DOHH2 (cell line): ENCODE data around the gene HMCN2.

ENCODE experiments used
- H3F3A ChIP-seq: fragments of 200-600 bp; sonication (generic), shearing (Covaris generic); 2 replicates; pipeline ENCODE4 v1.6.0; 2016; ENCODE audit warnings: antibody characterized with exemption, mild to moderate bottlenecking; ENCODE audit not compliant: control insufficient read depth, insufficient read depth
- H3K27ac ChIP-seq: fragments of 200-600 bp; sonication (generic); 2 replicates; pipeline ENCODE4 v1.5.1; 2014; ENCODE audit warnings: low read depth, mild to moderate bottlenecking, low read length, moderate library complexity
- H3K27me3 ChIP-seq: fragments of 200-600 bp; sonication (generic); 2 replicates; pipeline ENCODE4 v1.6.1; 2014; ENCODE audit warnings: mild to moderate bottlenecking, low read length, mixed read lengths; ENCODE audit not compliant: control insufficient read depth
- H3K36me3 ChIP-seq: fragments of 200-600 bp; sonication (generic); 2 replicates; pipeline ENCODE4 v1.6.1; 2014; ENCODE audit warnings: mild to moderate bottlenecking, low read length, moderate library complexity, mixed read lengths; ENCODE audit not compliant: control insufficient read depth
- H3K4me1 ChIP-seq: fragments of 200-600 bp; sonication (generic); 2 replicates; pipeline ENCODE4 v1.6.1; 2014; ENCODE audit warnings: mild to moderate bottlenecking, low read length, mixed read lengths; ENCODE audit not compliant: control insufficient read depth
- H3K4me2 ChIP-seq: fragments of 200-600 bp; sonication (generic); 2 replicates; pipeline ENCODE4 v1.6.0; 2014; ENCODE audit warnings: mild to moderate bottlenecking, low read length, moderate library complexity
- H3K4me3 ChIP-seq: fragments of 200-600 bp; sonication (generic); 2 replicates; pipeline ENCODE4 v1.5.1; 2014; ENCODE audit warnings: mild to moderate bottlenecking, low read length, mixed read lengths
- H3K79me2 ChIP-seq: fragments of 200-600 bp; sonication (generic); 2 replicates; pipeline ENCODE4 v1.6.1; 2014; ENCODE audit warnings: mild to moderate bottlenecking, low read length, mixed read lengths; ENCODE audit not compliant: control insufficient read depth
- H3K9me2 ChIP-seq: fragments of 200-600 bp; sonication (generic); replicated peaks from 2 replicates; pipeline ENCODE4 v1.6.1; 2014; ENCODE audit warnings: mild to moderate bottlenecking, low read length, mixed read lengths; ENCODE audit not compliant: control insufficient read depth
- H3K9me3 ChIP-seq: fragments of 200-600 bp; sonication (generic); 2 replicates; pipeline ENCODE4 v1.6.1; 2014; ENCODE audit warnings: antibody characterized with exemption, low read length, mixed read lengths; ENCODE audit not compliant: control insufficient read depth, insufficient read depth
- H4K20me1 ChIP-seq: fragments of 200-600 bp; sonication (generic); 2 replicates; pipeline ENCODE4 v1.6.0; 2014; ENCODE audit warnings: low read depth, mild to moderate bottlenecking, antibody characterized with exemption, low read length, moderate library complexity; ENCODE audit not compliant: control insufficient read depth, insufficient read depth
- EZH2phosphoT487 ChIP-seq: fragments of 200-600 bp; sonication (generic); IDR thresholded peaks from 2 replicates; pipeline ENCODE4 v1.6.1; 2017; ENCODE audit warnings: borderline replicate concordance, mild to moderate bottlenecking, antibody characterized with exemption, low read length, moderate library complexity, mixed read lengths
- TF ChIP-seq, protein P1 (sequence below): fragments of 200-600 bp; sonication (generic); IDR thresholded peaks from one replicate; pipeline ENCODE4 v1.5.1; 2014; ENCODE audit warnings: antibody characterized with exemption, mild to moderate bottlenecking, low read depth, low read length; ENCODE audit not compliant: poor library complexity, severe bottlenecking

The HMCN2 gene

DNA sequence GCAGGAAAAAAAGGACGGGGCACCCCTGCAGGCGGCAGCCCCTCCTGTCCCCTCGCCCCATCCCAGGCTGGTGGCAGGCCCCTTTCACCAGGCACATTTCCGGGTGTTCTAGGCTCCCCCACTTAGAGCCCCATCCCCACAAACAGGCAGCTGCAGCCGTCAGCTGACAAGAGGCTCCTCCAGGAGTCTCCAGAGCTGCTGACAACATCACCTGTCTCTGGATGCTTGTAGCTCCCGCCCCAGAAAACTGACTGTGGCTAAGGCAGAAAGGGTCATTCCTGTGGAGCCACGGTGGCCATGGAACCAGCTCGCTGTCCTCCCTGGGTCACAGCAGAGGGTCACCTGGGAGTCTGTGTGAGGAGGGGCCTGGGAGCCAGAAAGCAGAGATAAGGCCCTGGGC, 50.9 kb downstream of the HMCN2 start:
- H3K4me1 ChIP-seq, result no peaks in the 10 kb centered on the region
- peaks cover 3% of the 10 kb centered on the region; the same call in 1 of the 2 replicates for H3K27me3 ChIP-seq
- no peaks in the 10 kb centered on the region for H3K36me3 ChIP-seq
- no peaks in the 10 kb centered on the region for H4K20me1 ChIP-seq
- H3K9me2 ChIP-seq, result no peaks in the 10 kb centered on the region
- TF ChIP-seq, protein P1, sequence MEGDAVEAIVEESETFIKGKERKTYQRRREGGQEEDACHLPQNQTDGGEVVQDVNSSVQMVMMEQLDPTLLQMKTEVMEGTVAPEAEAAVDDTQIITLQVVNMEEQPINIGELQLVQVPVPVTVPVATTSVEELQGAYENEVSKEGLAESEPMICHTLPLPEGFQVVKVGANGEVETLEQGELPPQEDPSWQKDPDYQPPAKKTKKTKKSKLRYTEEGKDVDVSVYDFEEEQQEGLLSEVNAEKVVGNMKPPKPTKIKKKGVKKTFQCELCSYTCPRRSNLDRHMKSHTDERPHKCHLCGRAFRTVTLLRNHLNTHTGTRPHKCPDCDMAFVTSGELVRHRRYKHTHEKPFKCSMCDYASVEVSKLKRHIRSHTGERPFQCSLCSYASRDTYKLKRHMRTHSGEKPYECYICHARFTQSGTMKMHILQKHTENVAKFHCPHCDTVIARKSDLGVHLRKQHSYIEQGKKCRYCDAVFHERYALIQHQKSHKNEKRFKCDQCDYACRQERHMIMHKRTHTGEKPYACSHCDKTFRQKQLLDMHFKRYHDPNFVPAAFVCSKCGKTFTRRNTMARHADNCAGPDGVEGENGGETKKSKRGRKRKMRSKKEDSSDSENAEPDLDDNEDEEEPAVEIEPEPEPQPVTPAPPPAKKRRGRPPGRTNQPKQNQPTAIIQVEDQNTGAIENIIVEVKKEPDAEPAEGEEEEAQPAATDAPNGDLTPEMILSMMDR, result no peak
- no peak for TF ChIP-seq EZH2phosphoT487
- no peak overlapping the region for H3K4me2 ChIP-seq
- H3K27ac ChIP-seq, result no peak overlapping the region
- no peak overlapping the region for H3K4me3 ChIP-seq
- H3K9me3 ChIP-seq, result no peaks in the 10 kb centered on the region
- no peaks in the 10 kb centered on the region for H3F3A ChIP-seq
- H3K79me2 ChIP-seq, result no peaks in the 10 kb centered on the region

DNA sequence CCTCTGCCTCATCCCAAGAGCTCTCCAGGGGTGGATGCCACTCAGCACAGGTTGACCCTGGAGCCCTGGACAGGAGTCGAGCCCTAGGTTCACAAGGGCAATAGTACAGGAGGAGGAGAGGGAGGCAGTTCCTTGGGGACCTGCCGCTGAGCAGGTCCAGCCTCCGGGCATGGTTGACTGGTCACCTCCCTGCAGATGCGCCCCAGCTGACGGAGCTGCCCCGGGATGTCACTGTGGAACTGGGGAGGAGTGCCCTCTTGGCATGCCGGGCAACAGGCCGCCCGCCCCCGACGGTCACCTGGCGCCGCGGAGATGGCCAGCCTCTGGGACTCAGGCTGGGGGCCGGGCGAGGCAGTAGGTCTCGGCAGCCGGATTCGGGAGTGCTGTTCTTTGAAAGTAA, 53.7 kb downstream of the HMCN2 start:
- no peak overlapping the region for H3K4me2 ChIP-seq
- peaks cover 3% of the 10 kb centered on the region; the same call in 1 of the 2 replicates for H3K27me3 ChIP-seq
- no peaks in the 10 kb centered on the region for H3K4me1 ChIP-seq
- no peaks in the 10 kb centered on the region for H4K20me1 ChIP-seq
- no peak overlapping the region for H3K27ac ChIP-seq
- no peaks in the 10 kb centered on the region for H3K9me2 ChIP-seq
- no peaks in the 10 kb centered on the region for H3K79me2 ChIP-seq
- TF ChIP-seq, protein P1, result no peak
- no peak for TF ChIP-seq EZH2phosphoT487
- no peak overlapping the region for H3K4me3 ChIP-seq
- no peaks in the 10 kb centered on the region for H3K9me3 ChIP-seq
- no peaks in the 10 kb centered on the region for H3F3A ChIP-seq
- H3K36me3 ChIP-seq, result no peaks in the 10 kb centered on the region

DNA sequence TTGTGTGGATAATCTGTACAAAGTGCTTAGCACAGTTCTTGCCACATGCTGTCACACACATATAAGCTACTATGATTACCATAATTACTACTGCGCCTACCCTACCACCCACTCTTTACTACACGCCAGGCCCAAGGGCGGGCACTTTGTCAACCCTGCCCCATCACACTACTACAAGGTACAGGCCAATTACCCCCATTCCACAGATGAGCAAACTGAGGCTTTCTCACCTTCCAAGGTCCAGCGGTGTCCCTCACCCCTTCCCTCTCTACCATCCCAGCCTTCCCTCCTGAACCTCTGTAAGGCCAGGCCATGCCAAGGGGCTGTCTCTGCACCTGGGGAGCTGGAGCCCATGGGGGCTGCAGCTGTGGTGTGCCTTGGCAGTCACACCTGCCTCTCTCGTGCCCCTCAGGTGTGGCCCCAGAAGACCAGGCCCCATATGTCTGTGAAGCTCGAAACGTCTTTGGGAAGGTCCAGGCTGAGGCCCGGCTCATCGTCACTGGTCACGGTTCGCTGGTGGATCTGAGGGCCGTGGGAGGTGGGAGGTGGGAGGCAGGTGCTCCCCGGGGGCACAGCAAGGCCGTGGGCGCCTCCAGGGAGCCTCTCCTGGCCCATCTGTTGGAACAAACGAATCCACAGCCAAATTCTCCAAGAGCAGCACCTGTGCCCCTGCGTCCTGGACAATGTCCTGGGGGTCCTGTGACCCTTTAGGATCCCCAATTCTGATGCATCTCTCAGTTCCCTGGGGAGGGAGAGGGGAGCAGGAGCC, 54.6 kb downstream of the HMCN2 start:
- Histone ChIP-seq H4K20me1 (no peaks in the 10 kb centered on the region), H3F3A (no peaks in the 10 kb centered on the region), H3K4me1 (no peaks in the 10 kb centered on the region), H3K79me2 (no peaks in the 10 kb centered on the region), H3K27me3 (peaks cover 3% of the 10 kb centered on the region; the same call in 1 of the 2 replicates), H3K4me3 (no peak overlapping the region), H3K4me2 (no peak overlapping the region), H3K36me3 (no peaks in the 10 kb centered on the region), H3K9me3 (no peaks in the 10 kb centered on the region), H3K9me2 (no peaks in the 10 kb centered on the region), H3K27ac (no peak overlapping the region)
- TF ChIP-seq, protein P1, result no peak
- TF ChIP-seq EZH2phosphoT487, result no peak
